Upper lobe of right lung (tissue), 1 donor: Measurements from ENCODE around the gene PTPRN2. TPM values are rescaled to one million over a fixed set of nuclear protein-coding genes. Genes with fewer than 3 reads are reported as not detected.

Experiments used
- ATAC-seq: fragments of 200-7000 bp; cut with Tn5 transposase; one replicate; pipeline ENCODE4 v1.9.1; 2020; ENCODE audit warnings: mild to moderate bottlenecking, moderate library complexity
- DNase-seq: peaks from one replicate; pipeline ENCODE4 v3.0.0-alpha.2; 2020
- H3K27ac ChIP-seq: fragments of 200-600 bp; one replicate; pipeline ENCODE4 v1.8.0; 2022
- H3K27me3 ChIP-seq: fragments of 200-600 bp; one replicate; pipeline ENCODE4 v1.8.0; 2022; ENCODE audit warnings: mild to moderate bottlenecking
- H3K36me3 ChIP-seq: fragments of 200-600 bp; one replicate; pipeline ENCODE4 v1.8.0; 2022
- H3K4me1 ChIP-seq: fragments of 200-600 bp; one replicate; pipeline ENCODE4 v1.8.0; 2022
- H3K4me3 ChIP-seq: fragments of 200-600 bp; one replicate; pipeline ENCODE4 v1.8.0; 2022; ENCODE audit warnings: mild to moderate bottlenecking
- H3K9me3 ChIP-seq: fragments of 200-600 bp; one replicate; pipeline ENCODE4 v1.8.0; 2022
- intact Hi-C: fragments of 100-400 bp; cut with DNase I; formaldehyde crosslinking; loops from one replicate; pipeline ENCODE4 v1.11.0; 2022
- total RNA-seq: library from RNA; stranded (reverse); fragmentation: NEBNext Ultra II Directional; extraction: Animal tissue kit (Norgen Biotek cat#: 25700); gene quantifications from one replicate; pipeline ENCODE4 v1.2.1, GENCODE V29; 2021
- TF ChIP-seq, protein P1 (sequence below): fragments of 200-600 bp; IDR thresholded peaks from one replicate; pipeline ENCODE4 v1.8.0; 2022; ENCODE audit warnings: antibody characterized with exemption
- donor health status: DM: no; HTN: yes; CAD: no; lungs with severe emphysema.

PTPRN2 gene
- total RNA-seq, 1 donor from 2014 or later: 4.9 TPM

DNA sequence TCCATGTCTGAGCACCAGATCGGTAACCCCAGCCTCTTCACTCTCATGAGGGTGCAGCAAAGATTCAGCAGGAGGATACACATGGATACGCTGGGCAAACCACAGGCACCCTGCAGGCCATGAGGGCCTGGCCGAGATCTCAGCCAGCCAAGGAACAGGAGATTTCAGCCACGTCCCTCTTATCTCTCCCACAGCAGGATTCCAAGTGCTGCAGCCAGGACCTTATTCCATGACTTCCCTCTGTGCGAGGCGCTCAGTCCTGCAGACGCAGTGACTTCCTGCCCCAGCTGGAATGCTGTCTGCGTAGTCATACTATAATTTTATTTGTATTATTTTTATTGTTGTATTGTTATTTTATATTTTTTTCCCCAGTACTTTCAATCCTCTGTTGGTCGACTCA lies 66.8 kb downstream of the PTPRN2 start:
- no peak overlapping the region for H3K27ac ChIP-seq
- H3K4me3 ChIP-seq: no peak overlapping the region
- no peaks in the 10 kb centered on the region for H3K27me3 ChIP-seq
- DNase-seq: no peak
- H3K4me1 ChIP-seq: no peaks in the 10 kb centered on the region
- TF ChIP-seq, protein P1, sequence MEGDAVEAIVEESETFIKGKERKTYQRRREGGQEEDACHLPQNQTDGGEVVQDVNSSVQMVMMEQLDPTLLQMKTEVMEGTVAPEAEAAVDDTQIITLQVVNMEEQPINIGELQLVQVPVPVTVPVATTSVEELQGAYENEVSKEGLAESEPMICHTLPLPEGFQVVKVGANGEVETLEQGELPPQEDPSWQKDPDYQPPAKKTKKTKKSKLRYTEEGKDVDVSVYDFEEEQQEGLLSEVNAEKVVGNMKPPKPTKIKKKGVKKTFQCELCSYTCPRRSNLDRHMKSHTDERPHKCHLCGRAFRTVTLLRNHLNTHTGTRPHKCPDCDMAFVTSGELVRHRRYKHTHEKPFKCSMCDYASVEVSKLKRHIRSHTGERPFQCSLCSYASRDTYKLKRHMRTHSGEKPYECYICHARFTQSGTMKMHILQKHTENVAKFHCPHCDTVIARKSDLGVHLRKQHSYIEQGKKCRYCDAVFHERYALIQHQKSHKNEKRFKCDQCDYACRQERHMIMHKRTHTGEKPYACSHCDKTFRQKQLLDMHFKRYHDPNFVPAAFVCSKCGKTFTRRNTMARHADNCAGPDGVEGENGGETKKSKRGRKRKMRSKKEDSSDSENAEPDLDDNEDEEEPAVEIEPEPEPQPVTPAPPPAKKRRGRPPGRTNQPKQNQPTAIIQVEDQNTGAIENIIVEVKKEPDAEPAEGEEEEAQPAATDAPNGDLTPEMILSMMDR: no peak
- ATAC-seq: no peak
- no peaks in the 10 kb centered on the region for H3K36me3 ChIP-seq
- intact Hi-C loops: no loop called here
- no peaks in the 10 kb centered on the region for H3K9me3 ChIP-seq

DNA sequence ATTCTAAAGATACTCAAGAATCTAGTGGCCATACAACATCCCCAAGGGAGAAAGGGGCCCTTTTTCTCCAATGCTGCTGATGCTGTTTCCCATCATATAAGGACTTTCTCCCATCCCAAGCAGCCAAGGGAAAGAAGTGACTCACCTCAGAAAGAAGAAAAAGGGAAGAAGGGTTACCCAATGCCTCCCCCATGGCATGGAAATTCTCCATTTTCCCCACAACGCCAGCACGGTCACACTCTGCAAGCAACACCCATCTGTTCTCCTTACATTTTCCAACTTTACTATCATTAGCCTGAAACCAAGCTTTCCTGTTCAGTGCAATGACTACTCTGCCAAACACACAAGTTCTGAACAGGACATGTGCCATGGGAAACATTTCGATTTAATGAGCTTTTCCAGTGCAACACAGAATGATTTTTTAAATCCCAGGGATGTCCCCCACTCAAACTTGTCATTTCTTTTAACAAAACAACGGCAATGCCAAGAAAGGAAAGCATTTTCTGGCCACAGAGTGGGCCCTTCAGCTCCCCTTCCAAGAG lies 67.9 kb downstream of the PTPRN2 start:
- Histone ChIP-seq H3K27ac (no peak overlapping the region), H3K4me1 (no peaks in the 10 kb centered on the region), H3K27me3 (no peaks in the 10 kb centered on the region), H3K4me3 (no peak overlapping the region), H3K36me3 (no peaks in the 10 kb centered on the region), H3K9me3 (no peaks in the 10 kb centered on the region)
- DNase-seq (no peak), ATAC-seq (no peak)
- intact Hi-C loops: no loop called here
- TF ChIP-seq, protein P1: no peak

DNA sequence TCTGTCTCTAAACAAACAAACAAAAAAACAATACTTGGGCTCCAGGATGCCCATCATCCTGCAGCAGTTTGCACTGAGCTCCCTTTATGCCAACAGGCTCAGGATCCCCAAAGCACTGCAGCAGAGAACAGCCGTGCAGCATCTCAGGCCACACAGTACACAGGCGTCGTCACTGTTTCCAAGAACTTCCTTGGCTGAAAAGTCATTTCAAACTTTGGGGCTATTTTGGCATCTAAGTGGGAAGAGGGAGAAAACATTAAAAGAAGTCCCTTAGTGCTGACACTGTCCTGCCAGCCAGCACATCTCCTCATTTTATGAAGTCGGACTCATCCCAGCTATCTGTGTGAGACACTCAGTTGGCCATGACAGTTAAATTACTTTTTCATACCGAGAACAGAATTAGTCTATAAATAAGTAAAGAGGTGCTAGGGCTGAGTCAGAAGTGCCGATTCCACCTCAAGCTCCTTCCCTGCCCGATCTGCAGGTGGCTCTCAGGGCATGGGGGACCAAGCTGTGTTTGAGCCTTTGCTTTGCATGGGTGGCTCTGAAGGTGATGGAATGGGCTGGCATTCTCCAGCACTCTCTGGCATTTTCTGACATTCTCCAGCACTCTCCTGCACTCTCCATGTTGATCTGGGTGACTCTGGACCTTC lies 68.5 kb downstream of the PTPRN2 start:
- Histone ChIP-seq H3K4me3 (no peak overlapping the region), H3K9me3 (no peaks in the 10 kb centered on the region), H3K27me3 (no peaks in the 10 kb centered on the region), H3K4me1 (no peaks in the 10 kb centered on the region), H3K36me3 (no peaks in the 10 kb centered on the region), H3K27ac (no peak overlapping the region)
- DNase-seq: no peak
- ATAC-seq: no peak
- TF ChIP-seq, protein P1: no peak
- intact Hi-C loops: no loop called here

DNA sequence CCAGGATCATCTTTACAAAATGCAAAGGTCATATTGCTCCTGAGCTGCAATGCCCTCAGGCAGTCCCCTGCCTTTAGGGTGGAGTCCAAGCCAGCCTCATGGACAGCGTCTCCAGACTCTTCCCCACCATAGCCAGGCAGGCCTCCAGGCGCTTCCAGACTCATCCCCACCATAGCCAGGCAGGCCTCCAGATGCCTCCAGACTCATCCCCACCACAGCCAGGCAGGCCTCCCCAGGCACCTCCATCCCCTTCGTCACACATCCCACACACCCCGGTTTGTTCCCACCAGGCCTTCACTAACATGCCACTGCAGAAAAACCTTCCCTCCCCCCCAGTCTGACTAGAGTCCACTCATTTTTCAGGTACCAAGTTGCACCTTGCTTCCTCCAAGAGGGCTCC lies 70.1 kb downstream of the PTPRN2 start:
- peak; percentile 27 for ATAC-seq

DNA sequence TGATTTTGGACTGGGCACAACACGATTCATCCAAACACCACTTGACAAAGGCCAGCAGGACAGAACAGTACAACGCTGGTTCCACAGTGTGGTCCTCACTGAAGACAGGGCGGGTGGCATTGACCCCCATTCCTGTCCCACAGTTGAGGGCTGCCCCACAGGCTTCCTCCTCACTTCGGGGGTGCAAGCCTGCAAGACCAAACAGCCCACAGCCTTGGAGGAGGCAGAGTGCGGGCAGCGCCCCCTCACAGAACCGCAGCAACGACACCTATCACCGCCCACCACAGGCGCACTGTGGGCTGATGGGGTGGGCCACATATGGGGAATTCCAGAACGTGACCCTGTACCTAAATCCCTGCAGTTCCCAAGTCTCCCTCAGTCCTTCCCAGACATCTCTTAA lies 70.6 kb downstream of the PTPRN2 start:
- no peaks in the 10 kb centered on the region for H3K27me3 ChIP-seq
- no peak overlapping the region for H3K27ac ChIP-seq
- no peaks in the 10 kb centered on the region for H3K4me1 ChIP-seq
- H3K9me3 ChIP-seq: no peaks in the 10 kb centered on the region
- H3K36me3 ChIP-seq: no peaks in the 10 kb centered on the region
- TF ChIP-seq, protein P1: no peak
- ATAC-seq (peak; percentile 29), DNase-seq (no peak)
- intact Hi-C loops: no loop called here
- no peak overlapping the region for H3K4me3 ChIP-seq

More for the DNA sequence above, 70.1 kb downstream of the PTPRN2 start:
- H3K27ac ChIP-seq: no peak overlapping the region
- H3K4me1 ChIP-seq: no peaks in the 10 kb centered on the region
- TF ChIP-seq, protein P1: no peak
- intact Hi-C loops: no loop called here
- no peaks in the 10 kb centered on the region for H3K36me3 ChIP-seq
- no peak overlapping the region for H3K4me3 ChIP-seq
- H3K27me3 ChIP-seq: no peaks in the 10 kb centered on the region
- no peaks in the 10 kb centered on the region for H3K9me3 ChIP-seq
- DNase-seq: no peak

DNA sequence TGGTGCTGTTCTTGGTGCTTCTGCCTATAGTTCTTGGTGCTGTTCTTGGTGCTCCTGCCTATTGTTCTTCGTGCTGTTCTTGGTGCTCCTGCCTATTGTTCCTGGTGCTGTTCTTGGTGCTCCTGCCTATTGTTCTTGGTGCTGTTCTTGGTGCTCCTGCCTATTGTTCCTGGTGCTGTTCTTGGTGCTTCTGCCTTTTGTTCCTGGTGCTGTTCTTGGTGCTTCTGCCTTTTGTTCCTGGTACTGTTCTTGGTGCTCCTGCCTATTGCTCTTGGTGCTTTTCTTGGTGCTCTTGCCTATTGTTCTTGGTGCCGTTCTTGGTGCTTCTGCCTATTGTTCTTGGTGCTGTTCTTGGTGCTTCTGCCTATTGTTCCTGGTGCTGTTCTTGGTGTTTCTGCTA lies 71.1 kb downstream of the PTPRN2 start:
- Histone ChIP-seq H3K4me1 (no peaks in the 10 kb centered on the region), H3K27me3 (no peaks in the 10 kb centered on the region), H3K9me3 (no peaks in the 10 kb centered on the region), H3K36me3 (no peaks in the 10 kb centered on the region), H3K27ac (no peak overlapping the region), H3K4me3 (no peak overlapping the region)
- TF ChIP-seq, protein P1: no peak
- DNase-seq (no peak), ATAC-seq (no peak)
- intact Hi-C loops: no loop called here
